NB4 (cell line): ENCODE measurements around the gene FAM120B.

Experiments
- POLR2A ChIP-seq: IDR thresholded peaks from 2 replicates; pipeline ENCODE4 v1.6.1; 2011; ENCODE audit warnings: mild to moderate bottlenecking; ENCODE audit not compliant: insufficient read length; ENCODE audit errors: extremely low read depth
- TF ChIP-seq, protein P1 (sequence below): IDR thresholded peaks from one replicate; pipeline ENCODE4 v1.5.1; 2012; ENCODE audit warnings: low read depth, low read length

DNA sequence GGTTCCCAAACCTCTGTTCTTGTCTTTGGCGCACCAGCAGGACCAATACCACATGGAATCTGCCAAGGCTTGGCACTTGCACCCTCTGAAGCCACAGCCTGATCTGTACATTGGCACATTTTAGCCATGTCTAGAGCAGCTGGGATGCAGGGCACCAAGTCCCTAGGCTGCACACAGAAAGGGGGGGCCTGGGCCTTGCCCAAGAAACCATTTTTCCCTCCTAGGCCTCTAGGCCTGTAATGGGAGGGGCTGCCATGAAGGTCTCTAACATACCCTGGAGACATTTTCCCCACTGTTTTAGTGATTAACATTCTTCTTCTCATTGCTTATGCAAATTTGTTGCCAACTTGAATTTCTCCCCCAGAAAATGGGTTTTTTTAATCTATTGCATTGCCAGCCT is 5.4 kb upstream of the FAM120B start:
- TF ChIP-seq, protein P1, sequence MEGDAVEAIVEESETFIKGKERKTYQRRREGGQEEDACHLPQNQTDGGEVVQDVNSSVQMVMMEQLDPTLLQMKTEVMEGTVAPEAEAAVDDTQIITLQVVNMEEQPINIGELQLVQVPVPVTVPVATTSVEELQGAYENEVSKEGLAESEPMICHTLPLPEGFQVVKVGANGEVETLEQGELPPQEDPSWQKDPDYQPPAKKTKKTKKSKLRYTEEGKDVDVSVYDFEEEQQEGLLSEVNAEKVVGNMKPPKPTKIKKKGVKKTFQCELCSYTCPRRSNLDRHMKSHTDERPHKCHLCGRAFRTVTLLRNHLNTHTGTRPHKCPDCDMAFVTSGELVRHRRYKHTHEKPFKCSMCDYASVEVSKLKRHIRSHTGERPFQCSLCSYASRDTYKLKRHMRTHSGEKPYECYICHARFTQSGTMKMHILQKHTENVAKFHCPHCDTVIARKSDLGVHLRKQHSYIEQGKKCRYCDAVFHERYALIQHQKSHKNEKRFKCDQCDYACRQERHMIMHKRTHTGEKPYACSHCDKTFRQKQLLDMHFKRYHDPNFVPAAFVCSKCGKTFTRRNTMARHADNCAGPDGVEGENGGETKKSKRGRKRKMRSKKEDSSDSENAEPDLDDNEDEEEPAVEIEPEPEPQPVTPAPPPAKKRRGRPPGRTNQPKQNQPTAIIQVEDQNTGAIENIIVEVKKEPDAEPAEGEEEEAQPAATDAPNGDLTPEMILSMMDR, result no peak
- no peak for TF ChIP-seq POLR2A
